Peyer's patch (tissue), 4 donors: ENCODE data around the gene LDLRAD4.

Experiments used
- CTCF ChIP-seq, 6 experiments: fragments of 450-650 bp in 4 of 6; fragments of 200-600 bp in 2 of 6; sonication (generic) in 1 of 6; IDR thresholded peaks; one replicate each; pipeline ENCODE4 v1.5.1; 2017 to 2019; ENCODE audit warnings: antibody characterized with exemption in 6 of 6, mild to moderate bottlenecking in 3 of 6, moderate library complexity in 1 of 6
- POLR2A ChIP-seq, 2 donors: fragments of 450-650 bp; IDR thresholded peaks; one replicate each; pipeline ENCODE4 v1.5.1; 2017; ENCODE audit warnings: antibody characterized with exemption in 2 of 2, mild to moderate bottlenecking in 2 of 2, moderate library complexity in 2 of 2

DNA sequence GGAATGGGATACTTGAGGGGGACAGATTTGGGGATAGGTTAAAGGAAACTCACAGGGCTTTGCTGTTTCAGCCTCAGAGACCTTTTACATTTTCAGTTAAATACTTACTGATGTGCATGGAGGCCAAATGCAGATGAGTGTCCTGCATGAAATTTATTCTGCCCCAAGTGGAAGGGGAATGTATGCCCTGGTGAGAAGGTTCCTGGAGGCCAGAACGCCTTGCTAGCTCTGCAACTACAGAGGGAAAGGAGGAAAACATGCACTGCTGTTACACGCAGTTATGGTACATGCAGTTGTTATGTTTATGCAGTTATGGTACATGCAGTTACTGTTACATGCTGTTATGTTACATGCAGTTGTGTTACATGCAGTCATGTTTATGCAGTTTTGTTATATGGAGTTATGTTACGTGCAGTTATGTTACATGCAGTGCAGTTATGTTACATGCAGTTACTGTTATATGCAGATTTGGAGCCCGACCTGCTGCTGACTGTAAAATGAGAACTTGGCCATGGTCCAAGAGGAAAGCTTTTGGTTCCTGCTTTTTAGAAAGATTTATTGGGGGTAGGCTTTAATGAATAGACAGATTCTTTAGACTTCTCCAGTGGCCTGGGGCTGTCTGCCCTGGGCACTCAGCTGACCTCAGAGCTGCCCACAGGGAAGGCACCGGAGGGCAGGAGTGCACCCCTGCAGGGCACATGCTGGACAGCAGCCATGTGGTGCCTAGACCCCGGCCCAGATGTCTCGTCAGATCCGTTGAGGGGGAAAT lies 84.1 kb downstream of the LDLRAD4 start:
- TF ChIP-seq CTCF (IDR thresholded peaks at IDR 0.05) (no peak), POLR2A (IDR thresholded peaks at IDR 0.05) (no peak)
